IPS DF 6.9 (cell line): ENCODE results near the gene CA10.

Source experiments
- DNase-seq: peaks from one replicate; pipeline ENCODE4 v3.0.0-alpha.2; 2013; ENCODE audit warnings: low read depth, low spot score
- H3K27ac ChIP-seq: one replicate; pipeline ENCODE4 v1.5.1; 2013; ENCODE audit warnings: low read length, control low read depth
- H3K27me3 ChIP-seq: 2 replicates; pipeline ENCODE4 v1.6.1; 2013; ENCODE audit warnings: mild to moderate bottlenecking, low read length; ENCODE audit not compliant: control insufficient read depth, insufficient read depth
- H3K36me3 ChIP-seq: 2 replicates; pipeline ENCODE4 v1.6.1; 2013; ENCODE audit warnings: low read length; ENCODE audit not compliant: control insufficient read depth, insufficient read depth
- H3K4me1 ChIP-seq: 2 replicates; pipeline ENCODE4 v1.6.1; 2013; ENCODE audit warnings: low read length; ENCODE audit not compliant: control insufficient read depth, insufficient read depth
- H3K4me3 ChIP-seq: 2 replicates; pipeline ENCODE4 v1.5.1; 2013; ENCODE audit warnings: mild to moderate bottlenecking, low read length
- H3K9me3 ChIP-seq: 2 replicates; pipeline ENCODE4 v1.6.1; 2013; ENCODE audit warnings: low read length, inconsistent platforms; ENCODE audit not compliant: control insufficient read depth, insufficient read depth
- WGBS: extraction: QIAGEN DNeasy Blood & Tissue Kit; methylation state at CpG from one replicate; pipeline ENCODE4 v1.1.7; 2013; ENCODE audit warnings: mixed read lengths, missing lambda C conversion rate; ENCODE audit not compliant: insufficient read length, insufficient coverage; 5-methylcytosine and 5-hydroxymethylcytosine counted together

The CA10 gene

GRCh38 chr17:51601622-51602261 lies 556.8 kb downstream of the CA10 start:
- no peak for DNase-seq
- WGBS = no CpG with 5 or more reads among the region's 6 CpGs
- no peaks in the 10 kb centered on the region for H3K36me3 ChIP-seq
- H3K9me3 ChIP-seq = no peaks in the 10 kb centered on the region
- no peak overlapping the region for H3K4me3 ChIP-seq
- peaks cover 2% of the 10 kb centered on the region for H3K4me1 ChIP-seq
- H3K27ac ChIP-seq = no peak overlapping the region
- no peaks in the 10 kb centered on the region for H3K27me3 ChIP-seq

- peak; percentile 27 for DNase-seq
- Histone ChIP-seq H3K27ac (no peak overlapping the region), H3K27me3 (no peaks in the 10 kb centered on the region), H3K36me3 (no peaks in the 10 kb centered on the region), H3K4me3 (no peak overlapping the region), H3K9me3 (no peaks in the 10 kb centered on the region), H3K4me1 (peaks cover 2% of the 10 kb centered on the region)
- no CpG with 5 or more reads among the region's 2 CpGs for WGBS
Observed at GRCh38 chr17:51598824-51599223, 559.7 kb downstream of the CA10 start.

- H3K9me3 ChIP-seq = no peaks in the 10 kb centered on the region
- no peaks in the 10 kb centered on the region for H3K36me3 ChIP-seq
- H3K27ac ChIP-seq = no peak overlapping the region
- WGBS = no CpG with 5 or more reads among the region's 4 CpGs
- no peak overlapping the region for H3K4me3 ChIP-seq
- H3K27me3 ChIP-seq = no peaks in the 10 kb centered on the region
- no peak for DNase-seq
- peaks cover 2% of the 10 kb centered on the region; the same call in 1 of the 2 replicates for H3K4me1 ChIP-seq
Observed at GRCh38 chr17:51597345-51597744, 561.2 kb downstream of the CA10 start.

- DNase-seq = no peak
- H3K27me3 ChIP-seq = no peaks in the 10 kb centered on the region
- H3K9me3 ChIP-seq = no peaks in the 10 kb centered on the region
- no CpG with 5 or more reads among the region's 6 CpGs for WGBS
- H3K4me3 ChIP-seq = no peak overlapping the region
- H3K36me3 ChIP-seq = no peaks in the 10 kb centered on the region
- no peak overlapping the region for H3K27ac ChIP-seq
- H3K4me1 ChIP-seq = peaks cover 2% of the 10 kb centered on the region; the same call in 1 of the 2 replicates
Observed at GRCh38 chr17:51595826-51596398, 562.6 kb downstream of the CA10 start.

GRCh38 chr17:51590071-51590656 lies 568.4 kb downstream of the CA10 start:
- no peak overlapping the region for H3K27ac ChIP-seq
- no CpG with 5 or more reads among the region's 4 CpGs for WGBS
- no peaks in the 10 kb centered on the region for H3K4me1 ChIP-seq
- H3K36me3 ChIP-seq = no peaks in the 10 kb centered on the region
- no peaks in the 10 kb centered on the region for H3K27me3 ChIP-seq
- DNase-seq = no peak
- H3K4me3 ChIP-seq = no peak overlapping the region
- H3K9me3 ChIP-seq = no peaks in the 10 kb centered on the region

- Histone ChIP-seq H3K4me3 (no peak overlapping the region), H3K9me3 (no peaks in the 10 kb centered on the region), H3K4me1 (no peaks in the 10 kb centered on the region), H3K27ac (no peak overlapping the region), H3K36me3 (no peaks in the 10 kb centered on the region), H3K27me3 (no peaks in the 10 kb centered on the region)
- no peak for DNase-seq
- no CpG with 5 or more reads among the region's 2 CpGs for WGBS
Observed at GRCh38 chr17:51588063-51588462, 570.5 kb downstream of the CA10 start.

GRCh38 chr17:51587516-51587915 lies 571.0 kb downstream of the CA10 start:
- H3K4me1 ChIP-seq = no peaks in the 10 kb centered on the region

GRCh38 chr17:51585514-51586104 lies 572.9 kb downstream of the CA10 start:
- no peaks in the 10 kb centered on the region for H3K36me3 ChIP-seq
- no CpG with 5 or more reads among the region's 4 CpGs for WGBS
- H3K9me3 ChIP-seq = no peaks in the 10 kb centered on the region
- no peak overlapping the region for H3K27ac ChIP-seq
- no peaks in the 10 kb centered on the region for H3K4me1 ChIP-seq
- no peaks in the 10 kb centered on the region for H3K27me3 ChIP-seq
- no peak overlapping the region for H3K4me3 ChIP-seq
- DNase-seq = peak; percentile 35

More at GRCh38 chr17:51587516-51587915, 571.0 kb downstream of the CA10 start:
- no peak overlapping the region for H3K4me3 ChIP-seq
- H3K27ac ChIP-seq = no peak overlapping the region
- no peak for DNase-seq
- no CpG with 5 or more reads among the region's 2 CpGs for WGBS
- no peaks in the 10 kb centered on the region for H3K36me3 ChIP-seq
- no peaks in the 10 kb centered on the region for H3K27me3 ChIP-seq
- no peaks in the 10 kb centered on the region for H3K9me3 ChIP-seq

GRCh38 chr17:51580869-51581268 lies 577.6 kb downstream of the CA10 start:
- WGBS = no CpG with 5 or more reads among the region's 3 CpGs
- no peaks in the 10 kb centered on the region for H3K27me3 ChIP-seq
- no peaks in the 10 kb centered on the region for H3K4me1 ChIP-seq
- no peak overlapping the region for H3K4me3 ChIP-seq
- no peaks in the 10 kb centered on the region for H3K36me3 ChIP-seq
- no peak for DNase-seq
- H3K27ac ChIP-seq = no peak overlapping the region
- no peaks in the 10 kb centered on the region for H3K9me3 ChIP-seq
